ENCODE results near the gene CTBP2.
"Not testable (repeated sequence)": the region's sequence is repeated elsewhere in the genome, so short reads cannot be mapped to it uniquely, and the experiment has no call there.

CTBP2 gene

GRCh38 chr10:125158601-125159485, 1.5 kb downstream of the CTBP2 start:
- no peak for DNase-seq (ENCODE audit: low read depth in 2 of 2)

- DNase-seq (ENCODE audit: low read depth in 2 of 2), result no peak
Observed at GRCh38 chr10:125158275-125158600, 2.1 kb downstream of the CTBP2 start.

- DNase-seq (ENCODE audit: low read depth in 2 of 2), result no peak
Observed at GRCh38 chr10:125157505-125157904, 2.9 kb downstream of the CTBP2 start.

- no peak for DNase-seq (ENCODE audit: low read depth in 2 of 2)
Observed at GRCh38 chr10:125156739-125157480, 3.5 kb downstream of the CTBP2 start.

GRCh38 chr10:125156196-125156595, 4.2 kb downstream of the CTBP2 start:
- DNase-seq (ENCODE audit: low read depth in 2 of 2), result no peak

- DNase-seq (ENCODE audit: low read depth in 2 of 2), result no peak
Observed at GRCh38 chr10:125155101-125155500, 5.3 kb downstream of the CTBP2 start.

GRCh38 chr10:125154529-125154928, 5.8 kb downstream of the CTBP2 start:
- no peak for DNase-seq (ENCODE audit: low read depth in 2 of 2)

- no peak for DNase-seq (ENCODE audit: low read depth in 2 of 2)
Observed at GRCh38 chr10:125153703-125154490, 6.5 kb downstream of the CTBP2 start.

GRCh38 chr10:125152450-125153368, 7.7 kb downstream of the CTBP2 start:
- DNase-seq (ENCODE audit: low read depth in 2 of 2), result no peak

GRCh38 chr10:125151553-125152449, 8.6 kb downstream of the CTBP2 start:
- no peak for DNase-seq (ENCODE audit: low read depth in 2 of 2)

GRCh38 chr10:125151170-125151552, 9.2 kb downstream of the CTBP2 start:
- no peak for DNase-seq (ENCODE audit: low read depth in 2 of 2)

- DNase-seq (ENCODE audit: low read depth in 2 of 2), result not testable (repeated sequence)
Observed at GRCh38 chr10:125150376-125151083, 9.8 kb downstream of the CTBP2 start.

- DNase-seq (ENCODE audit: low read depth in 2 of 2), result no peak
Observed at GRCh38 chr10:125149680-125150047, 10.7 kb downstream of the CTBP2 start.

GRCh38 chr10:125149036-125149679, 11.2 kb downstream of the CTBP2 start:
- no peak for DNase-seq (ENCODE audit: low read depth in 2 of 2)

- no peak for DNase-seq (ENCODE audit: low read depth in 2 of 2)
Observed at GRCh38 chr10:125148528-125148927, 11.8 kb downstream of the CTBP2 start.

GRCh38 chr10:125147971-125148439, 12.4 kb downstream of the CTBP2 start:
- no peak for DNase-seq (ENCODE audit: low read depth in 2 of 2)

GRCh38 chr10:125146791-125147579, 13.4 kb downstream of the CTBP2 start:
- DNase-seq (ENCODE audit: low read depth in 2 of 2), result no peak

GRCh38 chr10:125145636-125146035, 14.7 kb downstream of the CTBP2 start:
- DNase-seq (ENCODE audit: low read depth in 2 of 2), result no peak
